GM21619 (cell line): ENCODE data around the gene NANOS3.

ENCODE experiments used
- ATAC-seq: cut with Tn5 transposase; IDR thresholded peaks from one replicate; pipeline ENCODE4 v1.9.1; 2021; ENCODE audit not compliant: unreplicated experiment

Gene NANOS3

GRCh38 chr19:13884726-13885591 is 8.0 kb downstream of the NANOS3 start:
- ATAC-seq, result no peak

GRCh38 chr19:13885826-13886365 is 9.0 kb downstream of the NANOS3 start:
- no peak for ATAC-seq

- ATAC-seq, result no peak
Measured at GRCh38 chr19:13887018-13887436, 10.1 kb downstream of the NANOS3 start.

- no peak for ATAC-seq
Measured at GRCh38 chr19:13887517-13887916, 10.6 kb downstream of the NANOS3 start.

- ATAC-seq, result no peak
Measured at GRCh38 chr19:13888281-13888680, 11.3 kb downstream of the NANOS3 start.

GRCh38 chr19:13890136-13890535 is 13.2 kb downstream of the NANOS3 start:
- no peak for ATAC-seq

- ATAC-seq, result no peak
Measured at GRCh38 chr19:13892870-13893269, 15.9 kb downstream of the NANOS3 start.

- no peak for ATAC-seq
Measured at GRCh38 chr19:13894552-13894951, 17.6 kb downstream of the NANOS3 start.

- no peak for ATAC-seq
Measured at GRCh38 chr19:13896227-13896626, 19.3 kb downstream of the NANOS3 start.

GRCh38 chr19:13899393-13899792 is 22.5 kb downstream of the NANOS3 start:
- no peak for ATAC-seq

- no peak for ATAC-seq
Measured at GRCh38 chr19:13899912-13900584, 23.1 kb downstream of the NANOS3 start.

- no peak for ATAC-seq
Measured at GRCh38 chr19:13902993-13903555, 26.1 kb downstream of the NANOS3 start.

- ATAC-seq, result peak; percentile 92
Measured at GRCh38 chr19:13905634-13906520, 28.9 kb downstream of the NANOS3 start, which contains the start of the genes BRME1 and CC2D1A. Gene BRME1 (minus strand): TSS chr19:13906117. CDS start chr19:13904892, 1,225 bp downstream. Gene CC2D1A (plus strand): TSS chr19:13906201. CDS start chr19:13906442, 241 bp downstream.

GRCh38 chr19:13906521-13906904 is 29.6 kb downstream of the NANOS3 start:
- ATAC-seq, result peak; percentile 13

GRCh38 chr19:13906910-13907309 is 30.0 kb downstream of the NANOS3 start:
- no peak for ATAC-seq

GRCh38 chr19:13908674-13909073 is 31.7 kb downstream of the NANOS3 start:
- ATAC-seq, result no peak

GRCh38 chr19:13909430-13909829 is 32.5 kb downstream of the NANOS3 start:
- no peak for ATAC-seq

- no peak for ATAC-seq
Measured at GRCh38 chr19:13913352-13913751, 36.4 kb downstream of the NANOS3 start.

GRCh38 chr19:13914777-13915176 is 37.8 kb downstream of the NANOS3 start:
- ATAC-seq, result no peak

- no peak for ATAC-seq
Measured at GRCh38 chr19:13917888-13918406, 41.0 kb downstream of the NANOS3 start.
